GM12878 (cell line): Measurements from ENCODE around the gene HIVEP3. TPM values are rescaled to one million over a fixed set of nuclear protein-coding genes. Genes with fewer than 3 reads are reported as not detected.

Source experiments
- ATAC-seq: fragments of 200-7000 bp; cut with Tn5 transposase; 3 replicates; pipeline ENCODE4 v1.9.1; 2020; ENCODE audit warnings: mild to moderate bottlenecking, moderate library complexity
- BruUV-seq: library from RNA; stranded (reverse); fragments of 400-500 nt; replicated peaks from 2 replicates; lab custom pipeline; 2021; lab: Mats Ljungman, UMichigan
- CTCF ChIA-PET: fragments of 300-600 bp; sonication (Branson Sonifier 250); formaldehyde crosslinking; extraction: SDS; loops from one replicate; lab custom pipeline; 2021; ENCODE audit warnings: inconsistent platforms; lab: Yijun Ruan, JAX
- POLR2A ChIA-PET: fragments of 350-600 bp; formaldehyde crosslinking; extraction: SDS; loops from one replicate; lab custom pipeline; 2021; ENCODE audit warnings: inconsistent platforms; lab: Charles Lee
- RAD21 ChIA-PET: fragments of 300-600 bp; sonication (Branson Sonifier 250); formaldehyde crosslinking; loops from one replicate; lab custom pipeline; 2023; ENCODE audit warnings: antibody characterized with exemption; ENCODE audit not compliant: unreplicated experiment; lab: Charles Lee
- SMC1A ChIA-PET: fragments of 300-600 bp; sonication (Branson Sonifier 250); formaldehyde crosslinking; loops from one replicate; lab custom pipeline; 2023; ENCODE audit not compliant: unreplicated experiment, uncharacterized antibody; lab: Charles Lee
- DNase-seq: peaks from one replicate; pipeline ENCODE4 v3.0.0-alpha.2; 2011; ENCODE audit warnings: low read depth, low spot score
- FAIRE-seq: peaks from 3 replicates; lab custom pipeline; 2011; peaks lifted over from hg19 to GRCh38; lab: Jason Lieb, UNC
- H2AFZ ChIP-seq: 2 replicates; pipeline ENCODE4 v1.6.0; 2011; ENCODE audit warnings: low read depth, low read length, control low read depth; ENCODE audit not compliant: control insufficient read depth
- H3K27ac ChIP-seq: 2 replicates; pipeline ENCODE4 v1.5.1; 2011; ENCODE audit warnings: control low read depth; ENCODE audit not compliant: control insufficient read depth, insufficient read depth
- H3K27me3 ChIP-seq, 2 experiments: replicated peaks in 1 of 2; 2 replicates each; pipeline versions ENCODE4 v1.6.0 to v1.6.1; 2011; ENCODE audit warnings: low read length in 1 of 2; ENCODE audit not compliant: control insufficient read depth in 2 of 2, insufficient read depth in 2 of 2
- H3K36me3 ChIP-seq, 2 experiments: 2 replicates each; pipeline ENCODE4 v1.5.1; 2011; ENCODE audit warnings: low read length in 1 of 2; ENCODE audit not compliant: control insufficient read depth in 2 of 2, insufficient read depth in 2 of 2
- H3K4me1 ChIP-seq: 2 replicates; pipeline ENCODE4 v1.6.1; 2011; ENCODE audit warnings: mild to moderate bottlenecking, low read length, moderate library complexity, mixed read lengths; ENCODE audit not compliant: control insufficient read depth, insufficient read depth
- H3K4me2 ChIP-seq: 2 replicates; pipeline ENCODE4 v1.6.0; 2011; ENCODE audit warnings: control low read depth; ENCODE audit not compliant: control insufficient read depth, insufficient read depth
- H3K4me3 ChIP-seq: fragments of 200-600 bp; sonication (generic); 2 replicates; pipeline ENCODE4 v1.5.1; 2016
- H3K79me2 ChIP-seq: 2 replicates; pipeline ENCODE4 v1.6.0; 2011; ENCODE audit warnings: low read length; ENCODE audit not compliant: control insufficient read depth, insufficient read depth
- H3K9ac ChIP-seq: 2 replicates; pipeline ENCODE4 v1.8.0; 2011; ENCODE audit warnings: low read length, control low read depth, mixed read lengths; ENCODE audit not compliant: control insufficient read depth, insufficient read depth
- H3K9me3 ChIP-seq: replicated peaks from 3 replicates; pipeline ENCODE4 v1.5.1; 2011; ENCODE audit warnings: mild to moderate bottlenecking, low read length; ENCODE audit not compliant: control insufficient read depth, insufficient read depth
- H4K20me1 ChIP-seq: 2 replicates; pipeline ENCODE4 v1.6.0; 2011; ENCODE audit not compliant: control insufficient read depth, insufficient read depth
- EGR1 ChIP-seq, 2 experiments: IDR thresholded peaks; 1 replicate in 1 of 2; 2 replicates in 1 of 2; pipeline ENCODE4 v1.6.1; 2011 to 2012; ENCODE audit warnings: low read depth in 2 of 2, low read length in 2 of 2, borderline replicate concordance in 1 of 2, mild to moderate bottlenecking in 1 of 2, moderate library complexity in 1 of 2
- FOXK2 ChIP-seq: fragments of 450-650 bp; IDR thresholded peaks from 2 replicates; pipeline ENCODE4 v1.6.1; 2017; ENCODE audit warnings: mild to moderate bottlenecking, moderate library complexity
- GABPA ChIP-seq: IDR thresholded peaks from 2 replicates; pipeline ENCODE4 v1.6.1; 2014; ENCODE audit warnings: antibody characterized with exemption, low read depth, mild to moderate bottlenecking, inconsistent platforms
- SIN3A ChIP-seq: IDR thresholded peaks from 2 replicates; pipeline ENCODE4 v1.6.1; 2012; ENCODE audit warnings: low read depth, low read length, improper control_type of control experiment
- SMARCA5 ChIP-seq: fragments of 450-650 bp; IDR thresholded peaks from 2 replicates; pipeline ENCODE4 v1.6.1; 2017; ENCODE audit warnings: mild to moderate bottlenecking
- TAF1 ChIP-seq: IDR thresholded peaks from 2 replicates; pipeline ENCODE4 v1.6.1; 2011; ENCODE audit warnings: mild to moderate bottlenecking, low read depth, low read length, borderline replicate concordance
- TARDBP ChIP-seq: IDR thresholded peaks from 2 replicates; pipeline ENCODE4 v1.6.1; 2016; ENCODE audit warnings: borderline replicate concordance
- ZBTB11 ChIP-seq: fragments of 450-650 bp; formaldehyde crosslinking; IDR thresholded peaks from 2 replicates; pipeline ENCODE4 v1.5.0; 2022; ENCODE audit warnings: mild to moderate bottlenecking, missing genetic modification characterization
- WGBS: methylation state at CpG from one replicate; pipeline ENCODE4 v1.1.6; 2016; ENCODE audit warnings: low lambda C conversion rate; ENCODE audit not compliant: insufficient replicate concordance, insufficient coverage; ENCODE audit errors: missing lambda C conversion rate; 5-methylcytosine and 5-hydroxymethylcytosine counted together
- in situ Hi-C: fragments of 300-500 bp; cut with MboI; formaldehyde crosslinking; loops from 9 replicates; pipeline ENCODE4 v1.14.3; 2018; ENCODE audit warnings: mixed read lengths
- intact Hi-C: fragments of 100-400 bp; cut with micrococcal nuclease; formaldehyde crosslinking; loops from one replicate; pipeline ENCODE4 v1.14.2; 2022; ENCODE audit not compliant: unreplicated experiment
- polyA plus RNA-seq, 11 experiments: library from polyadenylated mRNA; depleted of rRNA in 4 of 11; unstranded in 6 of 11; stranded (reverse) in 5 of 11; fragments of >200 nt; fragmentation: Nextera tagmentation in 4 of 11; fragmentation: Illumina TruSeq in 1 of 11; extraction: Ambion mirVana in 4 of 11; extraction: Trizol in 1 of 11; gene quantifications; 1 replicate in 1 of 11; 2 replicates in 10 of 11; pipeline versions ENCODE4 v1.2.1 to v1.2.3, GENCODE V29; 2011 to 2016; ENCODE audit warnings: inconsistent platforms in 2 of 11, missing spikeins in 2 of 11, low read depth in 1 of 11
- total RNA-seq, 4 experiments: library from RNA; depleted of rRNA in 3 of 4; stranded (reverse); fragments of >200 nt in 3 of 4; fragmentation: Illumina TruSeq in 1 of 4; extraction: Trizol in 1 of 4; gene quantifications; 2 replicates each; pipeline versions ENCODE4 v1.2.1 to v1.2.3, GENCODE V29; 2013 to 2021
- TF ChIP-seq, protein P1 (sequence below): fragments of 150-350 bp; IDR thresholded peaks from 2 replicates; pipeline ENCODE4 v1.6.1; 2014; ENCODE audit warnings: mild to moderate bottlenecking, low read depth, low read length

Gene HIVEP3
- total and polyA plus RNA-seq, 10 of the 15 experiments (the other 5 are each of a cell fraction or from before 2014, with no cell fraction given) = 1.8 to 13.6 (median 3.8) TPM

DNA sequence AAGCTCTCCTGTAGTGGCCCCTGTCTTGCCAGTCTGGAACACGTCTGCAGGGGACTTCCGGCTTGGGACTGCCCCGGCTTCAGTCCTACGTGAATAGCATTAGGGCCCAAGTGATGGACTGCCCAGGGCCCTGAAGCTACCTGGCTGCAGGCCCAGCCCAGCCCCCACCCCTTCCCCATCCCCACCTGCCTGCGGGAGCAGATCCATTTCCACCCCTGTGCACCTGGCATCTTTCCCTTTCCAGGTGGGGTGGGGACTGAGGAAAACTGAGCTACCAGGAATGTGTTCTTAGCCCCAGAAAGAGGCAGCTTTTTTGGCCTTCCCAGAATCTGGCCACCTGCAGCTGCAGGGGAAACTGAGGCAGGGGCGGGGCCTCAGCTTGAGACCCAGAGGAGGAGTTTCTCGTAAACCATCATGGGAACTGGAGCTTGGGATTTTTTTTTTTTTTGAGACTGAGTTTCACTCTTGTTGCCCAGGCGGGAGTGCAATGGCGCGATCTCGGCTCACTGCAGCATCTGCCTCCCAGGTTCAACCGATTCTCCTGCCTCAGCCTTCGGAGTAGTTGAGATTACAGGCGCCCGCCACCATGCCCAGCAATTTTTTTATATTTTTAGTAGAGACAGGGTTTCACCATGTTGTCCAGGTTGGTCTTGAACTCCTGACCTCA is 437.5 kb downstream of the HIVEP3 start:
- RAD21 ChIA-PET = interaction anchor here (1.3 kb wide), 1 partner anchor 136 kb away, joined by 3 read pairs; no protein-coding TSS in a partner anchor
- Histone ChIP-seq H3K27me3 (no peaks in the 10 kb centered on the region), H3K4me3 (no peak overlapping the region), H3K4me1 (peaks cover 24% of the 10 kb centered on the region), H3K36me3 (no peaks in the 10 kb centered on the region), H3K79me2 (no peaks in the 10 kb centered on the region), H3K4me2 (no peak overlapping the region), H3K27ac (no peak overlapping the region), H3K9me3 (no peaks in the 10 kb centered on the region), H4K20me1 (no peaks in the 10 kb centered on the region), H3K9ac (no peak overlapping the region), H2AFZ (no peak overlapping the region)
- DNase-seq (no peak), ATAC-seq (peak; percentile 17; the same call in 1 of the 3 replicates), FAIRE-seq (no peak)
- SMC1A ChIA-PET = interaction anchor here (1.3 kb wide), 1 partner anchor 20 kb away, joined by 3 read pairs; no protein-coding TSS in a partner anchor
- no TSS peak for BruUV-seq
- no peak for TF ChIP-seq EGR1 (IDR thresholded peaks at IDR 0.05; ENCODE audit: borderline replicate concordance in 1 of 2, low read depth in 2 of 2, low read length in 2 of 2)
- POLR2A ChIA-PET = interaction anchor here (1.5 kb wide), 1 partner anchor 9 kb away, joined by 3 read pairs; no protein-coding TSS in a partner anchor
- intact Hi-C loops (no loop called here), in situ Hi-C loops (no loop called here)
- CTCF ChIA-PET = interaction anchor here (1.5 to 5.2 kb wide), 2 partner anchors 11 to 35 kb away, joined by 4 to 37 read pairs; no protein-coding TSS in a partner anchor
- WGBS = 63% methylated on average over 15 of the region's 15 CpGs

- no peak for DNase-seq
- intact Hi-C loops (no loop called here), in situ Hi-C loops (no loop called here)
- ChIA-PET POLR2A (no interaction called here), RAD21 (interaction anchor here (1.3 kb wide), 1 partner anchor 135 kb away, joined by 3 read pairs; no protein-coding TSS in a partner anchor), SMC1A (interaction anchor here (0.8 to 1.3 kb wide), 2 partner anchors 19 to 41 kb away, joined by 3 read pairs; no protein-coding TSS in a partner anchor), CTCF (interaction anchor here (0.9 to 5.2 kb wide), 3 partner anchors 11 to 35 kb away, joined by 3 to 37 read pairs (median 9); no protein-coding TSS in a partner anchor)
- H3K27me3 ChIP-seq = no peaks in the 10 kb centered on the region
- no peak overlapping the region for H3K27ac ChIP-seq
- H2AFZ ChIP-seq = no peak overlapping the region
- H3K4me2 ChIP-seq = no peak overlapping the region
- no peaks in the 10 kb centered on the region for H3K79me2 ChIP-seq
- WGBS = 46% methylated on average over 10 of the region's 10 CpGs
- no peak overlapping the region for H3K4me3 ChIP-seq
- peaks cover 16% of the 10 kb centered on the region for H3K4me1 ChIP-seq
- no peaks in the 10 kb centered on the region for H4K20me1 ChIP-seq
- no peaks in the 10 kb centered on the region for H3K36me3 ChIP-seq
- no peaks in the 10 kb centered on the region for H3K9me3 ChIP-seq
- H3K9ac ChIP-seq = no peak overlapping the region
- BruUV-seq = no TSS peak
- FAIRE-seq = no peak
- ATAC-seq = no peak
- TF ChIP-seq GABPA (no peak), SMARCA5 (peak; percentile 91), SIN3A (no peak), TAF1 (no peak), FOXK2 (no peak), ZBTB11 (CRISPR knock-in tag) (no peak), TARDBP (no peak)
- TF ChIP-seq, protein P1, sequence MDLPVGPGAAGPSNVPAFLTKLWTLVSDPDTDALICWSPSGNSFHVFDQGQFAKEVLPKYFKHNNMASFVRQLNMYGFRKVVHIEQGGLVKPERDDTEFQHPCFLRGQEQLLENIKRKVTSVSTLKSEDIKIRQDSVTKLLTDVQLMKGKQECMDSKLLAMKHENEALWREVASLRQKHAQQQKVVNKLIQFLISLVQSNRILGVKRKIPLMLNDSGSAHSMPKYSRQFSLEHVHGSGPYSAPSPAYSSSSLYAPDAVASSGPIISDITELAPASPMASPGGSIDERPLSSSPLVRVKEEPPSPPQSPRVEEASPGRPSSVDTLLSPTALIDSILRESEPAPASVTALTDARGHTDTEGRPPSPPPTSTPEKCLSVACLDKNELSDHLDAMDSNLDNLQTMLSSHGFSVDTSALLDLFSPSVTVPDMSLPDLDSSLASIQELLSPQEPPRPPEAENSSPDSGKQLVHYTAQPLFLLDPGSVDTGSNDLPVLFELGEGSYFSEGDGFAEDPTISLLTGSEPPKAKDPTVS = no peak
These were observed 438.3 kb downstream of the HIVEP3 start for GRCh38 chr1:41480204-41481108.
